ENCODE results near the gene PDE1C.

PDE1C gene

GRCh38 chr7:31758755-31759154 is 311.5 kb downstream of the PDE1C start:
- DNase-seq = peak in 1 of 2 experiments; percentile 53

DNA sequence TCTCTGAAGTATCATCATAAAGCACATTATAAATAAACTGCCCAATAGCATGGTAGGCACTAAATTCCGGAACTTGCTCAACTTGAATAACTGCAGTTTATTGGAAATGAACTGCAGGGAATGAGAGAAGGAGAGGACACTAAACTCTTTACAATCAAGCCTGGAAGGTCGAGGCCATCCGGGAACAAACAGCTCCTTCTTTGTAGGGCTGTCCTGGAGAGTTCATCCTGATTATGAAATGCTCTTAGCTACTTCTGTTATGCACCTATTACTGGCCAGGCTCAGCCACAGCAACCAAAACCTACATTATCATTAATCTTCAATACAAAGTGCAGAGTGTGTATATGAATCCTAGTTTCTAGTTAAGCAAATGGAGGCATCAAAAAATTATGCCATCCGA is 318.5 kb downstream of the PDE1C start:
- no peak for DNase-seq

- no peak for DNase-seq
These were observed 322.1 kb downstream of the PDE1C start for GRCh38 chr7:31748084-31748483.

DNA sequence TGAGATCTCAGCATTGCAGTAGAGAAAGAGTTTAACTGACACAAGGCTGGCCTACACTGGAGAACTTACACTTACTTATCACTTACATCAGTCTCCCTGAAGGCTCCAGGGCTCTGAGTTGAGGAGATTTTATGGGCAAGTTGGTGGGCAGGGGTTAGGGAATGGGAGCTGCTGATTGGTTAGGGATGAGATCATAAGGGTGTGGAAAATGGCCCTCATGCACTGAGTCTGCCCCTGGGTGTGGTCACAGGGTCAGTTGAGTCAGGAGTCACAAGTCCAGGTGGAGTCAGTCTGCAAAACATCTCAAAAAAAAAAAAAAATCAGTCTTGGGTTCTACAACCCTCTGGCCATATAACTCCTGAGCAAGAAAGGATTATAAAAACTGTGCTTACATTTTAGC is 322.7 kb downstream of the PDE1C start:
- no peak for DNase-seq

- peak; percentile 54 to 82 for DNase-seq
These were observed 325.8 kb downstream of the PDE1C start for GRCh38 chr7:31744294-31744874.

- no peak for DNase-seq
These were observed 328.4 kb downstream of the PDE1C start for GRCh38 chr7:31741852-31742251.

DNA sequence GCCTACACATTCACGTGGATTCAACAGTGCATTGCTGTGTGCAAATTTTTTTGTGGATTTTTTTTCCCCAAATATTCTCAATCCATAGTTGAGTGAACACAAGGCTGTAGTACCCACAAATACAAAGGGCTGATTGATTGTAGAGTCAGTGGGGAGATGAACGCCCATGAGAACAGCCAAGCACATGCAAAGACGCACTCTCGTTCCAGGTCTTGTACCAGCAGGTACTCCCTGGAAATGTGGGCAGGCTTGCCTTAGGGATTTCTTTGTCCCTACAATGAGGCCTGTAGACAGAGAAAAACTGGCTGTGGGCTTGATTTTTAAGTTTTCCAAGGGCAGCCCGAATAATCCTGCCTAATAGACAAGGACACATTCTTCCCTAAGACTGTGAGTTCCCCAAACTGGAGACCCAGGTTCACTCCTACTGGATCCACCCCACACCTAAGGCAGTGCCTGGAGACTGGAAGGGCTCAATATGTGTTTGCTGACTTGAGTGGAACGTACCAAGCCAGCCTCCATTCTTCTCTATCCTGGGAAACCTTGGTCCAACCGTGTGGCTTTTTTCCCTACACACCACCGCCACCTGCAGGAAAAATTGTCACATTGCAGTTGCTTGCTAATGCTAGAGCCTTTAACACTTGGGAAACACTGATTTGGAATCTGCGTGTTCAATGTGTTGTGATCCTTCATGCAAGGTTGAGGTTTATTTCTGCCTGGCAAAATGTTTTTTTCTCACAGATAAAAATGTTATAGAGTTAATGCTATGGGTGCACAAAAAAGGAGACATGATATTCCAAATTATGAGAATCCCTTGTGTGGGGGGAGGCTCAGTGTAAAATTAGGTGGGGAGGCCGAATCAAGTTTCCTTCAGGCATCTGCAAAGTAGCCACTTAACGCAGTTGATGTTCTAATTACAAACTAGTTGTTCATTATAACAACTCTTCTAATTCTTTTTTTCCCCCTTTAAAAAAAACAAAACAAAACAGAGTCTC is 333.9 kb downstream of the PDE1C start:
- DNase-seq = peak; percentile 83 to 90

GRCh38 chr7:31734456-31734855 is 335.8 kb downstream of the PDE1C start:
- no peak for DNase-seq

DNA sequence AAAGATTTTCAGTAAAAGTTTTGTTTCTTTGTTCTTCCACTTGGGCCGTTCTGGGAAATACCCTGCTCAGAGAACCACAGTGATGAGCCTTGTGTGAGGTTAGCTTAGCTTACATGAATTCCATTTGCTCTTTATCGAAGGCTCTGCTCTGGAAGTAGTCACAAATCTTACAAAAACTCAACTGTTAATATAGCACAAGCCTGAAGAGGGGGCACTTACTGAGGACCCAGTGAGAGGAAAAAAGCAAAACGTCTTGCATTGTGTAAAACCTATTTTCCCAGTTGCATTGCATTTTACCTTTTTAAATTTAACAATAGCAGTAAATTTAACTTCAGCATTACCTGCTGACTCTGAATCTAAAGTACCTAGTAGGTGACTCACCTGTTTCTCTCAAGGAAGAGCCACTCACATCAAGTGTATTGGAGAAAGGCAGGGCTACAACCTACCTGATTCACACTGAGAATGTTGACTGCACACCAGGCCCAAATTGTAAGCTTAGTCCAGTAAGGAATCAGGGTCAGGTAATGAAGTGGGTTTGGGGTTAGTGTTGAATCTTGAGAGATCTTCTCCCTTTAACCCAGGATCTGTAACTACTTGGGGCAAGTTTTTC is 340.9 kb downstream of the PDE1C start:
- DNase-seq = no peak

DNA sequence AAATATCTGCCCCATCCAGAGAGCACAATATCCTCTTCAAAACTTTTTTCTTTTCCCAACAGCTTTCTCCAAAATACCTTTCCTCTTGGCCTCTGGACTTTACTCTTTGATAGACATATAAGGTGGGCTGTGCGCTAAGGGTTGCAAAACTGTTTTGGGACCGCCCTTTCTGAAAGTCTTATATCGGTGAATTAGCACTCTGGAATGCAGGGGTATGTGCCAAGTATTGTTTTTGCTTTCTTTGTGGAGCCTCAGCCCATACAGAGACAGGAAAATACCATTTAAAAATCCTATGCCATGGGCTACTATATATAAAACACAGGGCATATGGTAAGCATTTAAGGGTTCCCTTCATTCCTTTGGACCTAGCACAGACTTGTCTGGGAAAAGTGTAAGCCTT is 345.5 kb downstream of the PDE1C start:
- DNase-seq = no peak

GRCh38 chr7:31720366-31720765 is 349.8 kb downstream of the PDE1C start:
- DNase-seq = no peak

DNA sequence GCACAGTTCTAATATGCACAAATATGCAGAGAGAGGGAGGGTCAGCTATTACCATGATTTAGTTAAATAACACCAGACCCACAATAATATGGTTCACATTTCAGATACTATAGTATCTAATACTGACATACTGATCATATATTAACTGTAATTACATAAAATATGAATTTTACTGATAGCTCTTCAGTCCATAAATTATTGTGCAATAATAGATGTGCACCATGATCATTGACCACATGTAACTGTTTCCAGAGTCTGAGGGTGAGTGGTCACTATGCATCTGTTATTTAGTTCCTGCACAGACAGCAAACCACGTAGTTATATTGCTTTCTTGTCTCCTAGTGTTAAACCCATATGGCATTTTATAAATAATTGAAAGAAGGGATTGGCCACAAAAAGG is 353.9 kb downstream of the PDE1C start:
- no peak for DNase-seq

DNA sequence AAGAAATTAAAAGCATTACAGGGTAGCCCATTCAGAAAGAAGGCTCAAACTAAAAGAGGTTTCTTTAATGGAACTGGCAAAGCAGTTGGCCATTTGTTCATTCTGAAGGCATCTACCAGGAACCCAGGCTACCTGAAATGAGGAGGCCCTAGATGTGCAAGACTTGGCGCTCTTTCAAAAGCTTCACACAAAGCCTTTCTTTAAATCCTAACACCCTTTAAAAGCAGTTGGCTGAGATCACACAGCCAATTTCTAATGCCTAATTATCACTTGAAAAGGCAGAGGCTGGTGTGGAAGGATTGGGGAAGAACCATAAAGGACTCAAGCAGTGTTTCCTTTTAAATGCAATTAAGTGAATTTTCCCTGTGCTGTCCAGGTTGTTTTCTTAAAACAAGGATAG is 360.0 kb downstream of the PDE1C start:
- DNase-seq = peak in 1 of 2 experiments; percentile 5

GRCh38 chr7:31707089-31707488 is 363.1 kb downstream of the PDE1C start:
- no peak for DNase-seq

DNA sequence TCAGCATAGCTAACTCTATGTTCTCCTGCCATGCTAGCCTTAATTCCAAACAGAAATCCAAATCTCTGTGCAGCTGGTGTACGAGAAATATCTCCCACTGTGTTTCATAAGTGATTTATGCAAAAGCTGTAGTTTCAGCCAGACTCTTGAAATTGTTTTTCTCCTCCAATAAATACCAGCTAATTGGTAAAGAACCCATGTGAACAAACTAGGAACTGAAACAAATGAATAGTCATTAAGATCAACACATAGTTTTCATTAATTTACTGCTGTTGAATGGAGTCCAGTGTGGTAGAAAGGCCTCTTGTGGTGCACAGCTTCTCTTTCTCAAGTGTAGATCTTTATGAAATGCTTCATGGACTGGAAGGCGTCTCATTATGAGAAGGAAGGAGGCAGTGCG is 364.8 kb downstream of the PDE1C start:
- DNase-seq = no peak

GRCh38 chr7:31702354-31702753 is 367.9 kb downstream of the PDE1C start:
- no peak for DNase-seq

Data from NCI-H446 (cell line).